ENCODE results near the gene CDH22. TPM values are rescaled to one million over a fixed set of nuclear protein-coding genes. Genes with fewer than 3 reads are reported as not detected.

The CDH22 gene
- total RNA-seq, 1 donor from 2014 or later = not detected

DNA sequence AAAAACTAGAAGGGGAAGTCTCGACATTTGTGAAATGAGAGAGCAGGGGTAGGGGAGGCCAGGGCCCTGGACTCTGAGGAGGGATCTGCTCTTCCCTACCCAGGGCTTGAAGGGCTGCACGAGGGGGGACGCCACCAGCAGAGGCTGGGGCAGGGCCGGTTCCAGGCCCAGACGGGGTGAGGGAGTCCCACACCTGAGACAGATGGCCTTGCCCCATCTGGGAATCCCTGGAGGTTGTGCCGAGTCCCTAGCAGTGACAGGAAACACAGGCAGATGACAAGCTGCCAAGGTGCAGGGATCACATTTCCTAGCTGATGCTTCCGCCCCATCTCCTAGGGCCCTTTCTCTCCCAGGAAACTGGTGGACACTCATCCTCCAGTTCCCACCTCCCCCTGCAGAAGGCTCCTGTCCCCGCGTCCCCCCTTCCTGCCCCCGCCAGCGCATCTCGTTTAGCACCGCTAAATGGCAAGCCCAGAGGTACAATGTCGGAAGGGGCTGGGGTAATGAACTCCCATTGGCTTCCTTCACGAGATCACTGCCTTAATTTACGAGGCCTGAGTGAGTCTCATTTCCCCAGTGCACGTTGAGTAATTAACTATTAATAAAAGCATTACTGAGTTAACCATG is 35.2 kb upstream of the CDH22 start:
- intact Hi-C loops (cut with micrococcal nuclease) = no loop called here

DNA sequence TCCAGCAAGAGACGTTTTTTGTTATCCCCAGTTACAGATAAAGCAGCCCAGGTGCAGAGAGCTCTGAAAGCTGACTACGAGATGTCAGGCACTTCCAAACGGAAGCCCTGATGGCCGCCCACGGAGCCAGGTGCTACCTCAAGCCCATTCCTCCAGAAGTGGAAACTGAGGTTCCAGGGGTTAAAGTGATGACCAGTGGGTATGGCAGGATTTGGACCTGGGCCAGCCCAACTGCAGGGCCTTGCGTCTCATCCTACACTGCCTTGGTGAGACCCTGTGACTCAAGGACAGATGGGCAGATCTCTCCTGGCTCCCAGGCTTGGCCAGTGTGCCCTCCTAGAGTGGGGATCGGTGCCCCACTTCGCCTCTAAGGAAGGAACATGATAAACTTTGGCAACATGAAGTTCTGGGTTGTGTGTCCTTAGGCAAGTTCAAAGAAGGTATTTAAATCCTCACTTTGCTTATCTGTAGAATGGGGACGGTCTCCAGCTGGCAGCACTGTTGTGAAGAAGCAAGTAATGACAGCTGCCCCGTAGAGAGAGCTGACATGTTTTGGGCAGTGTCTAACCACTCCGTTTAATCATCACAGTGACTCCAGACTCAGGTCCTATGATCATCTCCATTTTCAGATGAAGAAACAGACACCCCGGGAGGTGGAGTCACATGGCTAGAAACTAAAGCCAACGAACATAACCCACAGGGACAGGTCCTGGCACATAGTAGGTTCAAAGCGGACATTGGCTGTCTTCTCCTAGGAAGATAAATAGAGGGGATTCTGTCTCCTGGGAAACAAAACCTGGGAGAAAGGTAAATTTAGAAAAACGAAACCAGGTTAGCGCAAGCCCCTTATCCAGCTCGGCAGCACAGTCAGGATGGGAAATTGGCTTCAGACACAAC is 34.4 kb upstream of the CDH22 start:
- intact Hi-C loops (cut with micrococcal nuclease) = no loop called here

DNA sequence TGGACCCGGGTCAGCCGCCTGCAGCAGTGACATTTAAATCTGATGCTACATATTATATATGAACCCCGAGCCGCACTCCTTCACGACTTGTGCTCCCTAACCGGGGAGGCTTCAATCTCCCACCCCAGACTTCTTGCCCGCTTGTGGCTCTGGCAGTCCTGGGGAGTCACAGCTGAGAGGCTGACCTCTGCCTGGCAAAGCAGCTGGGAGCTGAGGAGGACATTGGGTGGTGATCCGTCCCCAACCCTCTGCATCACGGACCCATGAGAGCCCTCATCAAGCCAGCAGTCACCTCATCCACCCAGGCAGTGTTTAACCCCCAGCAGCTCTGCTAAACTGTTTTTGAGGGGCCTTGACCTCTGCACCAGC is 33.7 kb upstream of the CDH22 start:
- intact Hi-C loops (cut with micrococcal nuclease) = no loop called here

DNA sequence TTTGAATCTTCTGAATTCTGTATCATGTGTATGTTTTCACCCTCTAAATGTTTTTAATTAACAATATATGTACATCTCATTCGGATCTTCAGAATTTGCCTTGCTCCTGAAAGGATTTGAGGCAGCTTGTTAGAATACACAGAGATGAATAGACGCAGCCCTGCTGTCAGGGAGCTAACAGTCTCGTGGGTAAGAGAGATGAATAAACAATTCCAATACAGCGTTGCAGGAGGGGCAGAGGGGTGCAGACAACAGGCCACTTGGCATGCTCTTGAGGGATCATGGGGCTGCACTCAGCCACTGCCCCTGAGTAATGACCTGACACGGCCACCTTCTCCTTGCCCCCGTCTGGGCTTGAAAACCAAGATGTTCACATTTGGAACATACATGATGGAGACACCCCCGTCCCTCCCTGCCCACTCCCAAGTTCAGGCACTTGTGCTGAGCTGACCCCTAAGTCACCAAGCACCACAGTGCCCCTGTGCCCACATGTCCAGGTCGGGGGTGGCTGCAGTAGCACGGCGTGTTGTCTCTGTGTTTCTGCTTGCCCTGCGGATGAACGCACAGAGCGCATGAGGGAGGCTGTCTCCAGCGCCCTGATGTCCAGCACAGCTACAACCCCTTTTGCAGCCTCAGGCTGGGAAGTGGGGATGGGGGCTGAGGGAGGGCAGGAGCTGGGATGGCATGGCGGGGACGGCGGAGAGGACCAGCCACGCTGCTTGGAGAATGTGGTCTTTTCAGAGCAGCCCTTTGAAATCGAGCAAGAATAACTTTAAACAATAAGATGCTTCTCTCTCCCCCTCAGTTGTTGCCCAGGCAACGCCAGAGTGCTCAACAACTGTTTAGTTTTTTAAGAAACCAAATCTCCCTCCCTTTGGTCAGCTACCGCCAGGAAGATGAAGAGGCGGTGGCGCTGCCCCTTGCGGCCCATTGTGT is 33.0 kb upstream of the CDH22 start:
- intact Hi-C loops (cut with micrococcal nuclease) = no loop called here

DNA sequence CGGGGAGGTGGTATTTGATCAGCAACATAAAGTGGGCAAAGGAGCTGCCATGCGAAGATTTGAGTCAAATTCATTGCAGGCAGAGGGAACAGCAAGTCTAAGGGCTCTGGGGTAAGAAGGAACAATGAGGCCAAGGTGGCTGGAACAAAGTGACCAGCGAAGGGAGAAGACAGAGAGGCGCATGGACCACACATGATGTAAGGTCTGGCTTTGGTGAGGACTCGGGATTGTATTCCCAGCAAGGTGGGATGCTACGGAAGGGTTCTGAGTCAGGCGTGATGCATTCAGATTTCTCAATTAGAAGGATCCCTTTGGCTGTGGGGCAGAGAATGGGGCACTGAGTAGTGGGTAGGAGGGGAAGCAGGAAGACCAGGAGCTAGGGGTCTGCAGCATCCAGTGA is 30.7 kb upstream of the CDH22 start:
- intact Hi-C loops (cut with micrococcal nuclease) = no loop called here

GRCh38 chr20:46336735-46337134 is 28.4 kb upstream of the CDH22 start:
- intact Hi-C loops (cut with micrococcal nuclease) = no loop called here

DNA sequence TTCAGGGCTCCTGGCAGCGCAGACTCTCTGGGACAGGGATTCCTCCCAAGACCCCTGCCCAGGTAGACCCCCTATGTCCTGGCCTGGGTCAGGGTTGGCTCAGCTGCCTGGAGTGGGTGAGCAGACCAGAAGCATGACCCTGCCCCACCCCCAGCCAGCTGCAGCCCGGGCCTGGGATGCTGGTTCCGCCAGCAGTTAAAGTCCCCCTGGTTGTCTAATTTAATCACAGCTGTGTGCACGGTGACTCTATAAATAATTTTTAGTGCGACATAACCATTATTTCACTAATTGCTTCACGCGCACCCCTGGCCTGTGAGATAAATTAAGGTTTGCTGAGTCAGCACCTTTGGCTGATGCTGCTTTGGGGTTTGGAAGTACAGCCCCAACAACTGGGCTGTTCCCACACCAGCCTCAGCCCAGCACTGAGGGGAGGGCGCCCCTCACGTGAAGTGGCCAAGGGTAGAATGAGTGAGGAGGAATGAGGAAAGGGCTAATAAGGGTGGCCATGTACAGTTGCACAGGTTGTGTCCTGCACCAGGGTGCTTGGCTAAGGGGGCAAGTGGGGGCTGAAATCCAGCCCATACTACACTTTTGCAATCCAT is 26.1 kb upstream of the CDH22 start:
- intact Hi-C loops (cut with micrococcal nuclease) = no loop called here

DNA sequence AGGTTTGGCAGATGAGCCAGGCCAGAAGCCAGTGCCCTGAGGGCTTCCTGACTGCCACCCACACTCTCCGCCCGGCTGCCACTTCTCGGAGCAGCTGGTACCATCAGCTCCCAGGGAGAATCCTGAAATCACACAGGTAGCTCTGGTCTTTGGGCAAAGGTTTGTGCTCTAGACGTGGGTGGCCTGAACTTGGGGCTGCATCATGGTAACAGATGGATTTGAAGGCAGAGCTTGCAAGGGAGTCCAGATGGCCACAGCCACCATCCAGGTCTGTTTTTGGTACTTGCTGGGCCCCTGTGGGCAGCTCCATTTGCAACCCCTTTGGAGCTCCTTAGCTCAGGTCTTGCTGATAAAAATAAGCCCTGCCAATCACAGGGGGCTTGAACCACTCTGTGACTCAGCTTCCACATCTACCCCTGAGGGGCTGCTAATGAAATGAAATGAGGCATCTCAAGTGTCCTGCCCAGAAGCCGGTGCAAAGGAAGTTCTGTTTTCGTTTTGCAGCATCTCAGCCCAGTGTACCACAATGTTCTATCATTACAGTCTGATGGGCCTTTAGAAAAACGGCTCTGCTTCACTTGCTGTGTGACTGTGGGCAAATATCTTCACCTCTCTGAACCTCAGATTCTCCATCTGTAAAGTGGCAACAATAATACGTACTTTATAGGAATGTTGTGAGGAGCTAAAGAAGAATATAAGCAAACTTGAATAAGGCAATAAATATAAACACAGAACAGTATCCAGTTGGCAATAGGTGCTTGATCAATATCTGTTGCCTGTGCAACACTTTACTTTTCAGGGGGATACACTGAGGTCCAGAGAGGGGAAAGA is 25.1 kb upstream of the CDH22 start:
- intact Hi-C loops (cut with micrococcal nuclease) = no loop called here

GRCh38 chr20:46332373-46333160 is 24.3 kb upstream of the CDH22 start:
- intact Hi-C loops (cut with micrococcal nuclease) = no loop called here

DNA sequence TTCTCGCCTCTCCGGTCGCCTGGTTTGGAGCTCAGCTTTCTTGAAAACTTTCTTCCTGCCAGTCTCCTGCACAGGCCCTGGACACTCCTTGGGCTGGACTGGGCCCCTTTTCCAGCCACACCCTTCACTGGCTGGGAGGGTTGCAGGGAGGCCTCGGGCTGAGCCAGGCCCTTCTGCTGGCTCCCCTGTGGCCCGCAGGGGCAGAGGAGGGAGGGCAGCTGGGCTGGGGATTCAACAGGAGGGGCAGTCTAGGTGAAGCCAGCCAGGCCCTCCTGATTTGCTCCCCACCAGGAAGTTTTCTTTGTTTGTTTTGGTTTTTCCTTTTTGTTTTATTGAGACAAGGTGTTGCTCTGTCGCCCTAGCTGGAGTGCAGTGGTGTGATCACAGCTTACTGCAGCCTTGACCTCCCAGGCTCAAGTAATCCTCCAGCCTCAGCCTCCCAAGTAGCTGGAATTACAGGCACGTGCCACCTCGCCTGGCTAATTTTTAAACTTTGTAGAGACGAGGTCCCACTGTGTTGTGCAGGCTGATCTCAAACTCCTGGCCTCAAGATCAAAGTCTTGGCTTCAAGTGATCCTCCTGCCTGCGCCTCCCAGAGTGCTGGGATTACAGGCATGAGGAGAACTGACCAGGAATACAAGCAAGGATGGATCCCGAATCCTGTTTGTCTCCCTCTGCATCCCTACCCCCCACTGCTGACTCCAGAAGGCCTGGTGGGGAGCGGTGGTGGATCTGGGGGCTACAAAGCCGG is 23.5 kb upstream of the CDH22 start:
- intact Hi-C loops (cut with micrococcal nuclease) = no loop called here

- intact Hi-C loops (cut with micrococcal nuclease) = no loop called here
Observed at GRCh38 chr20:46330831-46331371, 22.6 kb upstream of the CDH22 start.

- intact Hi-C loops (cut with micrococcal nuclease) = no loop called here
Observed at GRCh38 chr20:46330072-46330763, 21.9 kb upstream of the CDH22 start.

DNA sequence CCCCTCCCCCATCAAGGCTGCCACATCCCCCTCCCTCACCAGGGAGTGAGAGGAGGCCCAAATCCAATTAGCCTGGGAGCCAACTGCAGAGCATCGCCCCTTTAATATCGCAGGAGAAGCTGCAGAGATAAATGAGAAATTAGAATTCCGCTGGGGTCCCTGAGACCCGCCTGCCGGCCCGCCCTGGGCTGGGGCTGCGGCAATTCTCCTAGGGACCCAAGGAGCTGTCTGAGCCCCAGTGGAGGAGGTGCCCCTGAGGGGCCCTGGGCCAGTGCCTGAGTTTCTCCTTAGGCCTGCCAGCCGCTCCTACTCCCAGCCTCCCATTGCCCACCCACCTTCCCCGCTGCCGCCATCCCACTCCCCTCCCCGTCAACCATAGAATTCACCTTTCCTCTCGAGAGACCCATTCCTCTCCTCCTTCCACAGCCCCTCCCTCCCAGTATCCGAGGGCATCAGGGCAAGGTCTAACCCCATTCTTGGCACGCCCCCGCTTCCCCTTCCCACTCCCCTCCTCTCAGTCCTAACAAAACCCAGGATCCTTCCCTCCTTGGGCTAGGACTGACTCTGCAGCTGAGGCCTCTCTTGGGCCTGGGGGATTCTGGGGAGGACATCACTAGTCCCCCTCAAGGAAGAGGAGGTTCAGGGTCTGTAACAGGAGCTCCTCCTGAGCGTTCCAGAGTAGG is 20.0 kb upstream of the CDH22 start:
- intact Hi-C loops (cut with micrococcal nuclease) = no loop called here

- intact Hi-C loops (cut with micrococcal nuclease) = no loop called here
Observed at GRCh38 chr20:46327557-46327956, 19.3 kb upstream of the CDH22 start.

GRCh38 chr20:46325789-46326188 is 17.5 kb upstream of the CDH22 start:
- intact Hi-C loops (cut with micrococcal nuclease) = no loop called here

- intact Hi-C loops (cut with micrococcal nuclease) = no loop called here
Observed at GRCh38 chr20:46324960-46325703, 16.8 kb upstream of the CDH22 start.

DNA sequence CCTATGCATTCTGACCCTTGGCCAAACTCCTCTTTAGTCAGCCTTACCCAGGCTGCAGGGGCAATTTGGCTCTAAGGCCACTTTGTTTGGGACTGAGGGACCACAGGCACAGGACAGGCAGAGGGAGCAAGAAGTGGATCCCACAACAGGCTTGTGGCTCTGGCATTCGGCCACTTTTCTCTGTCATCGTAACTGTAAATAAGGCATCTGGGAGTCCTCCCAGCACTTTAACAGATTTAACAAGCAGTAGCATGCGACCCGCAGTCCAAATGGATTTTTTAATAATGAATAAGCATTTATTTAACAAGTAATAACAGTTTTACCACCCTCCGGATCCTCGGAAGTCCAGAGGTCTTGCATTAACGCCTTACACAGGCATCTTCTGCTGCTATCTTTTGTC is 16.1 kb upstream of the CDH22 start:
- intact Hi-C loops (cut with micrococcal nuclease) = no loop called here
